Hepatocyte (in vitro differentiated cells): ENCODE measurements around the gene DOCK4.

Source experiments
- CTCF ChIP-seq: fragments of 200-600 bp; sonication (generic); IDR thresholded peaks from 2 replicates; pipeline ENCODE4 v1.5.1; 2016; ENCODE audit warnings: antibody characterized with exemption, mild to moderate bottlenecking; ENCODE audit not compliant: poor library complexity
- EZH2phosphoT487 ChIP-seq: fragments of 200-600 bp; sonication (generic); IDR thresholded peaks from one replicate; pipeline ENCODE4 v1.6.1; 2018; ENCODE audit warnings: antibody characterized with exemption, mild to moderate bottlenecking, low read depth, moderate library complexity; ENCODE audit not compliant: unreplicated experiment, severe bottlenecking

GRCh38 chr7:112064627-112065385 lies 141.4 kb downstream of the DOCK4 start:
- no peak for TF ChIP-seq CTCF
- TF ChIP-seq EZH2phosphoT487: no peak
